Hematopoietic multipotent progenitor cell treated with erythropoietin and hydrocortisone succinate and interleukin-3 and kit ligand, for 17 days (in vitro differentiated cells): ENCODE data around the gene HTR3A.

Source experiments
- DNase-seq: peaks from one replicate; pipeline ENCODE4 v3.0.0-alpha.2; 2015; ENCODE audit warnings: low spot score

The HTR3A gene

DNA sequence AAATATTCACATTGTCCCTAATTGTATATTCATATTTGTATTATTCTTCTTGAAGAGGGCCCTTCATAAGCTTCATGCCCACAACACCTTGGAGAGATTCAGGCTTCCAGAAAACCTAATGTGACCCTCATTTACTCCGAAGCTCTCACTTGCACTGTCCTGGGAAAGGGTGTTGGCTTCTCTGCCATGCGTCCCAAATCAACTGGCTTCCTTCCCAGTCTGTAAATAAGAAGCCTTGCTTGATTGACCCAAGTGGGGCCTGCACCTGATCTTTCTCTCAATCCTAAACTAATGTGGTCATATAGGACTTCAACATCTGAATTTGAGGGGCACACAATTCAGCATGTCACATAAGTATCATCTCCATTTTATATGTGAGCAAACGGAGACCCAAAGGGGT lies 44.1 kb downstream of the HTR3A start:
- DNase-seq, result no peak

DNA sequence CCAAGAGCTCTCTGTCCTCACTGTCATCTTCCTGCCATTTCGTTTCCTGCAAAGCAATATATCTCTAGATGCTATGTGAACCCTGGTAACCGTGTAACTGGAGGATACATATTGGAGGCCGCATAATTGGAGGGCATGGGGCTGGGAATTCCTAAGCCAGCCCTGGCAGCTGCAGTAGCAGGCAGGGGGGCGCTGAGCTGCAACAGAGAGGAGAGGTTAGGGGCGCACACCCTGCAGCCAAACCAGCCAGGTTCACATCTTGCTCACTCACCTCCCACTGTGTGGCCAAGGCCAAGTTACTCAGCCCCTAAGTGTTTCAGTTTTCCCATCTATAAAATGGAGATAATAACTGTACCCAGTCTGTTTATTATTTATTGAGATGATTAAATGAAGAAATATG lies 44.7 kb downstream of the HTR3A start:
- no peak for DNase-seq

DNA sequence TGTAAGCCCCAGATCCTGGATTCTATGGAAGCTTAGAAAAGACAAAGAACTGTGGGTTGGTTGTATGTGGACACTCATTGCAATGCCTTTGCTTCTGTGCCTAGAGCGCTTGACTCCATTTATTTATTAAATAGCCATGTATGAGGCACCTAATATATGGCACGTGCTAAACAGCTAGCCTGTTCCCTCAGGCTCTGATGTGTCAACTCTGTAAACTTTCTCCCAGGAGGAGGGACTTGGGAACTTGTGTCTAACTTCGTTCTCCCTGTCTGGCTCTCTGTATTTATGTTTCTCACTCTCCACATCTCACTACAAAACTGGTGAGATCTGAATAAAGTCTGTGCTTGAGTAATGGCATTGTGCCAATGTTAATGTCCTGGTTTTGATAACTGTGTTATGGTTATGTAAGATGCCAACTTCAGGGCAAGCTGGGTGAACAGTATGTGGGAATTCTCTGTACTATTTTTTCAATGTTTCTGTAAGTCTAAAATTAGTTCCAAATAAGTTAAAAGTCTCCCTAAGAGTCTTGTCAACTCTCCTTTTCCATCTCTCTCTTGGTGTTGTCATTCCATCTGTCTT lies 50.5 kb downstream of the HTR3A start:
- DNase-seq, result no peak

DNA sequence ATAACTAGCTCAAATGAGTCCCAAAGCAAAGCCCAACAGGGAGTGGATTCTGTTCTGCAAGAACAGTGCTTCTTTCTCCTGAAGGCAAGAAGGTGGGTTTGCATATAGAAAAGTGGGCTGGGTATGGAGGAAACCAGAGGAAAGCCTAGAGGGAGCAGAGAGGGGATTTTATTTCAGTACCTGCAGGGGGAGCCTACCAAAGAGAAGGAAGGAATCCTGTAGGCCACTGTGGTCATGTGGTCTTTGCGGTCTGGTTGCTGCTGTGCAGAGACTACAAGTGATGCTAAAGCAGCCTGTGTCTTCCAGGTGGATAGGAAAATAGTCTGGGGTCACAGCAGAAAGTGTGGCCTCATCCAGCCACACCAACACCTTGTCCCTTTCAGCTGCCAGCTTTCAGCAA lies 51.4 kb downstream of the HTR3A start:
- no peak for DNase-seq

DNA sequence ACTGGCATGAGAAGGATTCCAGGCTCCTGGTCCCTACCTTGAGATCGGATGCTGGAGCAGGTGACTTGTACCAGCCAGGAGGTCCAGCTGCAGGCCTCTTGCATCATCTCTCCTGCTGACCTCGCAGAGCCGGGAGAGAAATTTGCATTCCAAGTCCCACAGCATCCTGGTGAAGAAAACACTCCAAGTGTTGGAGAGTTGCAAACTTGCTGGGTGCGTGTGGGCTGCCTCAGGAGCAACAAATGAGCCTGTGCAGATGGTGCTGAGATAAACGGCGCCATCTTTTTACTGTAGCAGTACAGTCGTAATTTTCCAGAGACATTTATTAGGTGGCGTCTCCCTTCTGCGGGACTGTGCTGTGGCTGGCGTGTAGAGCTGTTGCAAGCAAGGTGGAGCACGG lies 52.5 kb downstream of the HTR3A start:
- DNase-seq, result no peak

DNA sequence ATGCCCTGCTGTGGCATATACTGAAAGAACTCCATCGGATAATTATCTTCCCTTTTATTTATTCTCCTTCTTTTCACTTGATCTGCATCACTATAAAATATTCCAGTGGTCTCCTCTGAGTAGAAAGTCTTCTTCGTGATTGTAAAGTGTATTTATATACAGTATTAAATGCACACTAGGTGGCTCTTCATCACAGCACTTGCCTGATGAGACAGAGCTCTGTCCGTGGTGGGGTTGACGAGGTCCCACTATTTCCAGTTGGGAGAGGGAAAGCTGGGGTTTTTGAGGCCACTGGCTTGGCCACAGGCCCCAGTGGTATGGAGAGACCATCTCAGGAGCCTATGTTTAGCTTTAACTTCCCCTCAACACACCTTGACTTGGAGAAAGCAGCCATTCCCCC lies 53.0 kb downstream of the HTR3A start:
- DNase-seq, result no peak

DNA sequence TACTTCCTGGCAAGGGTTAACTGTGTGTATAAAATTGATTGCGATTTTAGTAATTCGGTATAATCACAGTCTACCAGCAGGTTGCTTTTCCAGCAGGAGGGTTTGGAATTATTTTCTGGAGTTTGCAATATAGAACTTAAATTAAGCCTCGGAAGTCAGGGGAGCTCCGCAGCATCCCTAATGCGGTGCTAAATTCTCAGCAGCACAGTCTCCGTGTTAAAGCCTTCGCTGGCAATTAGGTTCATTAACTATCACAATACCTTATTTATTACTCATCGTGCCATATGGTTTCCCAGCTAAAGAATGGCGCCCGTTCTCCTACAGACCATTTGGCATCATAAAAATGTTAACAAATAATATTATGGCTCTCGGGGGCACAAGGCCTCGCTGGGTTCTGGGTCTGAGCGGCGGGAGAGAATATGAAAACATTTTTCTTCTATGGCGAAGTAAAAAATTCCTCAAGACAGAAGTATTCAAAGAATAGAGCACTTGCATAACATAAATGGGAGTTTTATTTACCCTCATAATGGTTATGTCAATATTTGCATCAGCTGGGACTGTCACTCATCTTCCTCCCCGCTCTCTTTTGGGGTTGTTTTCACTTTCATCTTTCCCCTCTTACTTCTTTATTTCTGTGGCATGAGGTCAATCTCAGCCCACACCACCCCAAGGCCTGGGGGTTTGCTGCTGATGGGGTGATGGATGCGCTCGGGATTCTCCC lies 56.5 kb downstream of the HTR3A start:
- DNase-seq, result no peak

DNA sequence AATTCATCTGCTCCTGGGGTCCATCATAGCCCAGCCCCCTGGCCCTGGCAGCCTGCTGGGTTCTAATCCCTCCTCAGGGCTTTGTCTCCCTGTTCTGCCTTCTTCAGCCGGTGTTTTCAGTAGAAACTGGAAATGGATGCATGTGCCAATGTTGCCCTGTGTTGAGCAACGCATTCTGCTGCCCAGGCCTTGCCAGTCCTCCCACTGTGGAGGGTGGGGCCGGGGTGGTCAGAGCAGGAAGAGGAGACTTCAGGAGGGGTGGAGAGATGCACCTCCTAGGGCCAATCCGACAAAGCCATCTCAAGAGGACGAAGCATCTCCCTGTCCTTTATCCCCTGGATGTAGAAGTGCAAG lies 57.0 kb downstream of the HTR3A start:
- no peak for DNase-seq

DNA sequence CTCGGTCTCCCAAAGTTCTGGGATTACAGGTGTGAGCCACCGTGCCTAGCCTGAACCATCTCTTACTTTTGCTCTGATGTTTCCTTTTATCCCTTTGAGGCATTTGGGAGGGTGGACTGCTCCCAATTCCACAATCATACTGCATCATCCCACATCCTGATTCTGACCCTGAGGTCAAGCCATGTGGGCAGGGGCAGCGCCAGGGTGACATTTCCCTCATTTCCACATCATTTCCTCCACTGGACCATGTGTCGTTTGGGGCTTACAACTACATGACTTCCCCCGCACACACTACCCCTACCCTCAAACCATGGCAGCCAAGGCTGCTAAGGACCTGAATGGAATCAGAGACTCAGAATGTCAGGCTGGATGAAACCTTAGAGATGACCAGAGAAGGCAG lies 58.2 kb downstream of the HTR3A start:
- no peak for DNase-seq

DNA sequence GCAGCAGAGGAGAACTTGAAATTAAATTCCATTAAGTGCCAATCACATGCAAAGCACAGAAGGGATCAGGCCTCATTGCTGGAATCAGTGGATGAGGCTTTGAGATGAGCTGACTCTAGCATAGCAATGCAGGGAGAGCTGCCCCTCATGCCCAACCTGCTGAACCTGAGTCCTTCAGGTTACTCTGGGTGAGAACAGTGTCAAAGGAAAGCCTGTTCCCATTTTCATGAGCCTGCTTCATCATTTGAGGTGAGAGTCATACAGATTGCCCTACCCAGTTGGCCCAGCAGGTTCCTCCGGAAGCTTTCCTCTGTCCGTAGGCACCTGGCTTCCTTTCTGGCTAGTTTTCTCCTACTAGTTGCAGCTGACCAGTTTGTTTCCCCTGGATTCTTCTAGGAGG lies 58.7 kb downstream of the HTR3A start:
- no peak for DNase-seq

DNA sequence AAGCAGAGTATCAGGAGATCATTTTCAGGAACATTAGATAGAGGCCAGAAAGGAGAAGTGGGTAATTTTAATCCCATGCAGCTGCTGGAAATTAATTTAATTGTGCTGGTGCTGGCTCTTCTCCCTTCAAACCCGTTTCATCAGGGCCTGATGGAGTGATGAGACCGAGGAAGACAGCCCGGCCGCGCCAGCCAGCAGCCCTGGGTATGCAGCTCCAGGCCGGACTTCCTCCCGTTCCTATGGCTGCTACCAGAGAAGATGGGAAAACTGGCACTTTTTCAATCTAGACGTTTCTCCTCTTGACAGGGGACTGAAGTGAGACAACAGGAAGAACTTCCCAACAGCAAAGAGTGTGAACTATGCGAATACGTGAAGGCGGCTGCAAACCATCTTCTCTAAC lies 60.0 kb downstream of the HTR3A start:
- DNase-seq, result no peak

DNA sequence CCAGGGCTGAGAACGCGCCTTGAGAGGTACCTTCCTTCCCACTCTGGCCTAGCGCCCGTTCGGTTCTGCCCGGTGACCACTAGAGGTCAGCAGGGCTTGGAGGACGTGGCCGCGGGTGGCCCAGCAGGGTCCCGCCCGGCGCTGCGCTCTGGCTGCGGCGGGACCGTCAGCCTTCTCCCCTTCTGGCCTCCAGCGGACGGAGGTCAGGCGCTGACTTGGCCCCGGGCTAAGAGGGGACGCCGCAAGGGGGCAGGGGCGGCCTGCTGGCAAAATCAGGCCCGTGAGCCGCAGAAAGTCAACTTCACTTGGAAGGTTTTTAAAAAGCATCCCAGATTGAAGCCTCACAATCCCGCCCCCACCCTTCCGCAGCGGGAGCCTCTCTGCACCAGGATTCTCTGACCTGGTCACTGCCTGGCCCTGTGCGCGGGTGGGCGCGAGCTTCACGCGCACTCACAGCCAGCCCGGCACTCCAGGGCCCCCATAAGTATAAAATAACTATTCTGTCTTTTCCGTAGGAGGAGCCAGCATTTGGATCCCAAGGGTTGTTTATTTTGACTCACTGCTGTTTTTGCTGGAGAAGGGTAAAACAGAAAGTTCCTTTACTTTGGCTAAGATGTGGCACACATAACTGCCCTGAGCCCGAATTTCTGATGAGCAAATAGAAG lies 61.4 kb downstream of the HTR3A start:
- peak; percentile 53 for DNase-seq

DNA sequence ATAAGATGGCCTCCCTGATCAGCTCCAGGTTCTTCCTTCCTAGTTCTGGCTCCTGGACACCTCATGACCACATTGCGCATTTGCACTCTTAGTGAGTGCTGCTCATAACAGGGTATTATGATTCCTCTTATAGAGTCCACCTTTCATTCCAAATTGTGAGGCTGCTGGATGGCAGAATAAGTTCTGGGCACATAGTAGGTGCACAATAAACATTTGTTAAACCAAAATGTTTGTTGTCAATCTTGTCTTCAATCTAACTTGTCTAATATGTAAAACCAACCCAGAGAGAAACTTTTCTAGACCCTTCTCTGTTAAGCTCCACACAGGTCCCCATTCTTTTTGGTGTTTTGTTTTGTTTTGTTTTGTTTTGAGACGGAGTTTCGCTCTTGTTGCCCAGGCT lies 62.0 kb downstream of the HTR3A start:
- DNase-seq, result no peak

DNA sequence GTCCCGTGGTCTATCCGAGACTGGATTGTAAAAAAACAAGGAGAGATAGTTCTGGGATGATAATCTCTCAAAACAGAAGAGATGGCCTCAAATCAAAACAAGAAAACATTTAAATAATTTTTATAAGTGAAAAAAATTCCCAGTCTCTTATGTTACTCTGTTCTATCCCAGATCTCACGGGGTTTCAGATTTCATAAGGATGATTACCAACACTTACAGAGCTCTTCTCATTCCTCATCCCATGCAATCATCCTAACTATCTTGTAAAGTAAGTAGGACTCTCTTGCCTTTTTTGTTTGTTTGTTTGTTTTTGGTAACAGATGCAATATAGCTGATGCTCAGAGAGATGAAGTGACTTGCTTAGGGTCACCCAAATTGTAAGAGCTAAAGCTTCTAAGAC lies 64.6 kb downstream of the HTR3A start:
- DNase-seq, result no peak
